Activated naive CD4-positive, alpha-beta T cell (primary cell): Measurements from ENCODE around the gene TMEM120B.
"Not testable (repeated sequence)": the region's sequence is repeated elsewhere in the genome, so short reads cannot be mapped to it uniquely, and the experiment has no call there.

Experiments used
- DNase-seq, 4 experiments: peaks; one replicate each; lab custom pipeline; 2025; lab: John Stamatoyannopoulos, UW

Gene TMEM120B

DNA sequence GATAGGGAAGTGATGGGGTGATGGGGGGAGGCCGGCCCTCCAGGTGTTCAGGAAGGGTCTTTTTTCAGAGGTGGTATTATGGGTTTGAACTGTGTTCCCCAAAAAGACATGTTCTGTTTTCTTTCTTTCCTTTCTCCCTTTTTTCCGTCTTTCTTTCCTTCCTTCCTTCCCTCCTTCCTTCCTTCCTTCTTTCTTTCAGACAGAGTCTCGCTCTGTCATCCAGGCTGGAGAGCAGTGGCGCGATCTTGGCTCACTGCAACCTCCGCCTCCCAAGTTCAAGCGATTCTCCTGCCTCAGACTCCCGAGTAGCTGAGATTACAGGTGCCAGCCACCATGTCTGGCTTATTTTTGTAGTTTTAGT, 3.5 kb upstream of the TMEM120B start:
- DNase-seq: not testable (repeated sequence)

GRCh38 chr12:121709478-121709961, 3.0 kb upstream of the TMEM120B start:
- DNase-seq: no peak

GRCh38 chr12:121711361-121712189, 977 bp upstream of the TMEM120B start:
- no peak for DNase-seq

- DNase-seq: no peak
These were observed 427 bp upstream of the TMEM120B start for GRCh38 chr12:121712190-121712460.

- DNase-seq: no peak
These were observed 765 bp downstream of the TMEM120B start for GRCh38 chr12:121713257-121713777.

- no peak for DNase-seq
These were observed 1.2 kb downstream of the TMEM120B start for GRCh38 chr12:121713793-121714192.

- DNase-seq: not testable (repeated sequence)
These were observed 2.5 kb downstream of the TMEM120B start for GRCh38 chr12:121715055-121715454.

DNA sequence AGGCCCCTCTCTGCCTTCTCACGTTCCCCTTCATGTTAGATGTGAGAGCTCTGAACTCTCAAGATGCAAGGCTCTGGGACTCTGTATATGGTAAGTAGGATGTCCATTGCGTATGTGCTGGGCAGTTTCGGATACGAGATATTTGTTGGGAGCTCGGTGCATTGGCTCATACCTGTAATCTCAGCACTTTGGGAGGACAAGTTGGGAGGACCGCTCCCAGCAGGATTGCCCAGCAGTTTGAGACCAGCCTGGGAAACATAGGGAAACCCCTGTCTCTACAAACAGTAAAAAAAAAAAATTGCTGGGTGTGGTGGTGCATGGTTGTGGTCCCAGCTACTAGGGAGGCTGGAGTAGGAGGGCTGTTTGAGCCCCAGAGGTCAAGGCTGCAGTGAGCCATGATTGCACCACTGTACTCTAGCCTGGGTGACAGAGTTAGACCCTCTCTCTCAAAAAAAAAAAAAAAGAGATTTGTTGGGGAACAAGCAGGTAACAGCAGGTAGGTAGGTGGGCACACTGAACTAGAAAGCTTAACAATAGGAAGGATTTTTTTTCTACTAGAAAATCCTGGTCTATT, 3.4 kb downstream of the TMEM120B start:
- no peak for DNase-seq

DNA sequence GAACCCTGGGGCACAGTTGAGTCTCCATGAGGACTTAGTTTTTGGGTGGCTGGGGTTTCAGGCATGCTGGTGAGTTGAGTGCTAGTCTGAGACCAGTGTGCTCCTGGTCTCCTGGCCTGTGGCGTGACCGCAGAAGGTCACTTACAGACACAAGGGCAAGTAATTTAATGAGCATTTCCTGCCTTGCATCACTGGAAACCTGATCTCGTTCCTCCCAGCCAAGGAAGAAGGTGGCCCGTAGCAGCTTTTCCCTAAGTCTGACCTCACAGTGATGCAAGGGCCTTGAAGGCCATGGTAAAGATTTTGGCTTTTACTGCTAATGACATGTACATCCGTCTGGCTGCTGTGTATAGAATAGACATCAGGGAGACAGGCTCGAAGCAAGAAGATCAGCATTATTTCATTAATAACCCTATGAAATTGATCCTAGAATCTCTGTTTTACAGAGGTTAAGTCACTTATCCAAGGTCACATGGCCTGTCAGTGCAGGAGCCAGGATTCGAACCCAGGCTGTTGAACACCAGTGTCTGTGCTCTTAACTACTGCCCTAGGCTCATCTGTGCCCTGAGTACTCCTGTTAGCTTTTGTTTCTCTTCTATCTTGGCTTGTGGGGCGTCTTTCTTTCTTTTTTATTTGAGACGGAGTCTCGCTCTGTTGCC, 4.6 kb downstream of the TMEM120B start:
- no peak for DNase-seq

DNA sequence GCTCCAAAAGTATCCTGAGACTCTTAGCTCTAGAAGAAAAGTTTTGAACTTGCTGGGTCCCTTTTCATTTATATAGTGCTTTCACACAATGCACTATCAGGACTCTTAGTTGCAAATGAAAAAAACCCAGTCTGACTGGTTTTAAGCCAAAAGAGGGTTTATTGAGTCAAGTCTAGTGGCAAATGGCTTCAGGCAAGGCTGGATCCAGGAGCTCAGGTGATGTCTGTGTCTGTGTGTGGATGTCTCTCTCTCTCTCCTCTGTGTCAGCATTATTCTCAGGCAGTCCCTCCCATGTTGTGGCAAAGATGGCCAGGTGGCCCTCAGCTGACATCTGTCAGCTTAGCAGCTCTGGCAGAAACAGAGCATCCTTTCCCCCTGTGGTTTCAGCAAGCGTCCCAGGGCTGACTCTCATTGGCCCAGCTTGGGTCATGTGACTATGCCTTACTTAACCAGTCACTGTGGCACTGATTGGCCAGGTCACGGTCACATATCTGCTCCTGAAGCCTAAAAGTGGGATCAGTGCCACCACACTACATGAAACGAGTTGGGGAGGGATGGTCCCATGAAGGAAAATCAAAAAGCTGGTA, 6.2 kb downstream of the TMEM120B start:
- DNase-seq: no peak

DNA sequence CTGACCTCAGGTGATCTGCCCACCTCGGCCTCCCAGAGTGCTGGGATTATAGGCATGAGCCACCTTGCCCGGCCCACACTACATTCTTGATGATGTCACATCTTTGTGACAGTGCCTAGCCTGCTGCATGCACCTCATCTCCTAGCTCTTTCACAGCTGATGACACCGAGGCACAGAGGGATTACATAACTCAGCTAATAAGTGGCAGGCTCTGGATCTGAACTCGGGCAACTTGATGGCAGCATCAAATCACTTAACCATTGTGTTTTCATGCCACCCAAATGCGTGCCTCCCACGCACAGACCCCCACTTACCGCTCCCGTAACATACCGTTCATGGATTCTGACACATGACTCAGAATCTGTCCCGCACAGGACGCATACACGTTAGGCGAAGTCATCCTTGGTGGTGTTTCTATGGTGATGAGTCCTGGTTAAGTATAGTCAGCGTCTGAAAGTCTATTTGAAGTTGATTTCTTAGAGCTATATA, 7.4 kb downstream of the TMEM120B start:
- no peak for DNase-seq

DNA sequence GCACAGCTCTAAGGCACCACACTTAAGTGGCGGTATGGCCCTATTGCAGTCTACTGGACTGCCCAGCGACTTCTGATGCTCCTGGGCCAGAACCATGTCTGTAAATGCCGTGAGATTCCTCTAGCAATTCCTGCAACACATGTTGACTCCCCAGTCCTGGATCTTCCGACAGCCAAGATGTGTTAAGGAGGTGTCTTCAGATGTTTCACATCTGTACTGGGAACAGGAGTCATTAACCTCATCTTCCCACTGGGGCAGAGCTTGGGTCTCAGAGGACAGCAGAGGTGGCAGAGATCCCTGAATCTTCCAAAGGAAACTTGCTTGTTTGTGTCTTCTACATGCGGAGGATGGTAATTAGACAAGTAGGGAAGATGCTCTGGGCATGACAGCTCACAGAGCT, 8.2 kb downstream of the TMEM120B start:
- DNase-seq: no peak

DNA sequence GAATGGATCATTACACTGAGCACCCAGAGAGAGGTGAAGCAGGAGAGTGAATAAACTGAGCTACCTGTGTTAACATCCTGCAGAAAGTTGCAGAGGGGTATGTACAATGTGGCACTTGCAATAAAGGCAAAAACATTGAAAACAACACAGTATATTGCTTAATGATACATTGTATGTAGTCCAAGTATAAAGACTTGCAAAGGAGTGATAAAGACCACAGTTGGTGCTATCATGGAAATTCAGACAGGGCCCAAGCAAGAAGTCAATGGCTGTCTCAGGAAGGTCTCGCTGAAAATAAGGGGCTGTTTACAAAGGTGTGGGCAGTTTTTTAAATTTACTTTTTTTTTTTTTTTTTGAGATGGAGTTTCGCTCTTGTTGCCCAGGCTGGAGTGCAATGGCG, 10.0 kb downstream of the TMEM120B start:
- no peak for DNase-seq

GRCh38 chr12:121723200-121723599, 10.6 kb downstream of the TMEM120B start:
- no peak for DNase-seq

DNA sequence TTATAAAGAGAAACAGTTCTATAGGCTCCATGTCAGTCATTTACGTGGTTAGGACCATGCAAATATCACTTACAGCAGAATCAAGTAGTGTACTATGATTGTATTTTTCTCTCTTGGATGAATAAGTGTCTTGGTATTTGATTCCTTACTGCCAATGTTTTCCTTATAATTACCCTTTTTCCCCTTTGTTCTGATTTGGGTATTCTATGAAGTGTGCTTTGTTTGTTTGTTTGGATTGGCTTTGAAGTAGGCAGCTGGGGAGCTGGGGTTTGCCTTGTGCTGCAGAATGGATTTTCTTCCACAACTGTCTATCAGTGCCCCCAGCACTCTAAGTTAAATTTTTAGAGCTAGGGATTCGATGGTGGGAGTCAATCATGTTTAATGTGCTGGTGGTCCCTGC, 12.4 kb downstream of the TMEM120B start:
- no peak for DNase-seq

GRCh38 chr12:121725423-121725822, 12.9 kb downstream of the TMEM120B start:
- no peak for DNase-seq

GRCh38 chr12:121729021-121729420, 16.5 kb downstream of the TMEM120B start:
- DNase-seq: no peak

GRCh38 chr12:121731473-121731872, 18.9 kb downstream of the TMEM120B start:
- DNase-seq: no peak

DNA sequence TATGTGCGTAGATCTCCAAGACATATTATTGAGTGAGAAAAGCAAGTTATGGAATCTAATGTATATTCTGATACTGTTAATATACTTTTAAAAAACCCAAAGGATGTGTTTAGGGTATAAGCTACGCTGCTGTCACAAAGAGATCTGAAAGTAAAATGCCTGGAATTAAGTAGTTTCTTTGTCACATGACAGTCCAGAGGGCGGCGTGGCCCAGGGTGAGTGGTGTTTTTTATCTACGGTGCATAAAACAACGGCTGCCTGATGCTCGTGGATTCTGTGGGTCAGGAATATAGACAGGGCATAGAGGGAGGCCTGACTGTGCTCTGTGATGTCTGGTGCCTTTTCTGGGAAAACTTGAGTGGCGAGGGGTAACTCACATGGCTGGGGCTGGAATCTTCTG, 21.3 kb downstream of the TMEM120B start:
- no peak for DNase-seq

- DNase-seq: no peak
These were observed 25.8 kb downstream of the TMEM120B start for GRCh38 chr12:121738340-121738858.

DNA sequence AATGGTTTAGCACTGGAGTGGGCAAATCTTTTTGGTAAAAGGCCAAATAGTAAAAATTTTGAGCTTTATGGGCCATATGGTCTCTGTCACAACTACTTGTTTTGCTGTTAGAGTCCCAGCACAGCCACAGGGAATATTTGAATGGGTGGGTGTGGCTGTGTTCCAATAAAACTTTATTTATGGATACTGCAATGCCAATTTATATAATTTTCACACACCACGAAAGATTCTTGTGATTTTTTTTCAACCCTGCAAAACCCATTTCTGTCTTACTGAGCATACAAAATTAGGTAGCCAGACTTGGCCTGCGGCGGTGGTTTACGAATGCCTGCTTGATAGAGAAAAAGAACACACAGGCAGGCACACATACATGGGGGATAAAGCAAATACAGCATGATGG, 28.3 kb downstream of the TMEM120B start:
- DNase-seq: no peak

DNA sequence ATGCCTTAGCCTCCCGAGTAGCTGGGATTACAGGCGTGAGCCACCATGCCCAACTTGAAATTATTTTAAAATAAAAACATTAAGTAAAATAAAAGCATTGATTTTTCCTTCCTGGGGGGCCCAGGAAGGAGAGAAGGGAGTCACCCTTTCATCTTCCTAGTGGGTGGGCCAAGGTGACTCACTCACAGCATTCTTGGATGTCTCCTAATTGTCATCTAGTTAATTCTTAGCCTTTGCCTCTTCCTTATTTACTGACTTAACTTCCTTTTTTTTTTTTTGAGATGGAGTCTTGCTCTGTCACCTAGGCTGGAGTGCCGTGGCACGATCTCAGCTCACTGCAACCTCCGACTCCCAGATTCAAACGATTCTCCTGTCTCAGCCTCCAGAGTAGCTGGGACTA, 29.2 kb downstream of the TMEM120B start:
- DNase-seq: no peak
